ENCODE results near the gene FAM9C. TPM values are rescaled to one million over a fixed set of nuclear protein-coding genes. Genes with fewer than 3 reads are reported as not detected.

FAM9C gene
- total RNA-seq, 1 donor from 2014 or later = 0.34 TPM

DNA sequence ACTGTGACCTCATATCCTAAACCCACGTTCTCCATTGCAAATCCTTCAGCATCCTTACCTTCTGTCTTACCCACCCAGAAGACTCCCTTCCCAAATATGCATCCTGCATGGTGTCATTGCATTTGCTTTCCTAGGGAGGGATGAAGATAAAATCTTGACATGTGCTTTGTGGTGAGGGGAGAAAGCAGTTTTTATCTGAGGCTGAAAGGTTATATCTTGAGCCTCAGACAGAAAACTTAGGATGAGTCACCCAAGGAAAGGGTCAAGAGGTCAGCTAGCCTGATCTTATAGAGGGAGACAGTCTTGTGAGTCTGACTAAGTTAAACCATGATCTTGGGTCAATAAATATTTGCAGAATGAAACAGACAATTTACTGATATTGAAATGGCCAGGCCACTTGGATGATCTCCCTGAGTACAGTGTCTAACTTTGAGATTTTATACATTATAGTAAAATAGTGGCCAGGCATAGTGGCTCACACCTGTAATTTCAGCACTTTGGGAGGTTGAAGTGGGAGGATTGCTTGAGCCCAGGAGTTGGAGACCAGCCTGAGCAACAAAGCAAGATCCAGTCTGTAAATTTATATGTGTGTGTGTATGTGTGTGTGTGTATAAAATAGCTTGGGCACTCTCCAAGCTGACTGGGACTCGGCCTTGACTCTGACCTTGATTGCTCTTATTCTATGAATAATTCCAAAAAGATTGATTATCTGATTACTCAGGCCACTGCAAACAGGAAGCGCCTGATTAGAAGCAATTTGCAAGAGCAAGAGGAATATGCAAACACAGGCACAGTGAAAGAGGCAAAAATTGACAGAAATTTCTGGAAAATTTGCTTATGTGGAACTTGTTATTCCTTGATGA lies 15.4 kb upstream of the FAM9C start:
- no peak for DNase-seq (ENCODE audit: low spot score in 2 of 2, unreplicated experiment in 2 of 2)
- Mint-ChIP-seq H3K4me3 (no peak overlapping the region), H3K27ac (no peak overlapping the region), H3K27me3 (ENCODE audit: low read depth) (no peaks in the 10 kb centered on the region), H3K9me3 (peaks cover 47% of the 10 kb centered on the region), H3K4me1 (peaks cover 15% of the 10 kb centered on the region), H3K36me3 (peaks cover 10% of the 10 kb centered on the region)
- TF ChIP-seq, protein P1, sequence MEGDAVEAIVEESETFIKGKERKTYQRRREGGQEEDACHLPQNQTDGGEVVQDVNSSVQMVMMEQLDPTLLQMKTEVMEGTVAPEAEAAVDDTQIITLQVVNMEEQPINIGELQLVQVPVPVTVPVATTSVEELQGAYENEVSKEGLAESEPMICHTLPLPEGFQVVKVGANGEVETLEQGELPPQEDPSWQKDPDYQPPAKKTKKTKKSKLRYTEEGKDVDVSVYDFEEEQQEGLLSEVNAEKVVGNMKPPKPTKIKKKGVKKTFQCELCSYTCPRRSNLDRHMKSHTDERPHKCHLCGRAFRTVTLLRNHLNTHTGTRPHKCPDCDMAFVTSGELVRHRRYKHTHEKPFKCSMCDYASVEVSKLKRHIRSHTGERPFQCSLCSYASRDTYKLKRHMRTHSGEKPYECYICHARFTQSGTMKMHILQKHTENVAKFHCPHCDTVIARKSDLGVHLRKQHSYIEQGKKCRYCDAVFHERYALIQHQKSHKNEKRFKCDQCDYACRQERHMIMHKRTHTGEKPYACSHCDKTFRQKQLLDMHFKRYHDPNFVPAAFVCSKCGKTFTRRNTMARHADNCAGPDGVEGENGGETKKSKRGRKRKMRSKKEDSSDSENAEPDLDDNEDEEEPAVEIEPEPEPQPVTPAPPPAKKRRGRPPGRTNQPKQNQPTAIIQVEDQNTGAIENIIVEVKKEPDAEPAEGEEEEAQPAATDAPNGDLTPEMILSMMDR (IDR thresholded peaks at IDR 0.05; ENCODE audit: unreplicated experiment) = no peak

DNA sequence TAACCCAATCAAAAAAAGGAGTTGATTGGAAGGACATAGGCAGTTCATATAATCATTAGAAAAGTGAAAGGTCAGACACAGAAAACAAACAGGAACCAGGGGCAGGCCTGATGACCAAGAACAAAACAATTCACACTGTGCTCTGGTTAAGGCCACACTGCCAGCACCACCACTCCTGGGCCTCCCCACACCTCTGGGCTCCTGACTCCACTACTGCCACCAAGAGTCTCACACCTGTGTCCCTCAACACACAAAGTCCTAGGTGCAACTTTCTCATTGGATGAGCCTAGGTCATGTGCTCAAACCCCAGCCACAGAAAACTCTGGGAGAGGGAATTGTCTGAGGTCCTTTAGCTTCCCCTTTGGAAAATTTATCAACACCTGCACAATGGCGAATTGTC lies 11.1 kb upstream of the FAM9C start:
- Mint-ChIP-seq H3K27me3 (ENCODE audit: low read depth) (no peaks in the 10 kb centered on the region), H3K27ac (no peak overlapping the region), H3K9me3 (peaks cover 36% of the 10 kb centered on the region), H3K4me1 (peaks cover 15% of the 10 kb centered on the region), H3K36me3 (peaks cover 1% of the 10 kb centered on the region), H3K4me3 (no peak overlapping the region)
- no peak for DNase-seq (ENCODE audit: low spot score in 2 of 2, unreplicated experiment in 2 of 2)
- TF ChIP-seq, protein P1 (IDR thresholded peaks at IDR 0.05; ENCODE audit: unreplicated experiment) = no peak

DNA sequence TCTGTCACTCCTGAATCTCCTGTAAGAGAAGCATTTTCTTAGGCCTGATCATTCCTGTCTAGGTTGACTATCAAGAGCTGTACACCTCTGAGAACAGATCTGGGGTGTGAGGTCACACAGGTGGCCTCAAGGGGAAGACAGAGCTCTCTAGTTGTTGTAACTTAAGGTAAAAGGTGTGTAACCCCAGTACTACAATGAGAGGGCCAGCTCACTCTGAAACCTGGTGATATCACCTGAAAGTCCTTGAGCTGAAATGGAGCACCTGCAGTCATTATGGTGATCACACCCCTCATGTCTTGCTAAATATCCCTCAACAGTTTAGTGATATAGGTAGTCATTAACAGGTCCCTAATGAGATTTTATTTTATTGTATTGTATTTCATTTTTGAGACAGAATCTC lies 8.8 kb upstream of the FAM9C start:
- Mint-ChIP-seq H3K9me3 (peaks cover 39% of the 10 kb centered on the region), H3K4me1 (no peaks in the 10 kb centered on the region), H3K27me3 (ENCODE audit: low read depth) (no peaks in the 10 kb centered on the region), H3K36me3 (peaks cover 5% of the 10 kb centered on the region), H3K4me3 (no peak overlapping the region), H3K27ac (no peak overlapping the region)
- TF ChIP-seq, protein P1 (IDR thresholded peaks at IDR 0.05; ENCODE audit: unreplicated experiment) = no peak
- no peak for DNase-seq (ENCODE audit: low spot score in 2 of 2, unreplicated experiment in 2 of 2)

DNA sequence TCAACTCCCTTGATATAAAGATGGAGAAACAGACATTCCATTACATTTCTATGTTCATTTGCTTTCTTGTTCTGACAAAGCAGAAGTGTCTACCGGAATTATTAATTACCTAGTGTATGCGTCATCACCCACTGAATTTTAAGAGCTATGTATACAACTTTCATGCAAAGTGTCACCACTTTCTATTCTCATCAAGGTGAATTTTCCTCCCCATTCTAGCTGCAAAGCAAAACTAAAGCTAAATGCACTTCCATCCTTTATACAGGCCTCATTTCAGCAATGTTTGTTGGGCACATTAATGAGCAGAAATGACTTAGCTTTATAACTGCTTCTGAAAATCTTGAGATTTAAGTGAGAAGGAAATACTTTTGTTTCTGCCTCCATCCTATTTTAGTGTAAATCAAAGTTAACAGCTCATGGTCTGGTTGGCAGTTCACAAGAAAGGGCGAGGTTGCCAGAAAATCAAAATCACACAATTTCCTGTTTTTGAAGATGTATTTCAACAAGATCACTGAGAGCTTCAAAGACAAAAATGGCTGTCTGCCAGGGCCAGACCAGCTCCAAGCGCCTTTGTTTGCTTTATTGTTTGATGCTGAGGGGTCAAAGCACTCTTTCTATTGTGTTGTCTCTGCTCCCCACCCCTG lies 7.2 kb upstream of the FAM9C start:
- H3K27me3 Mint-ChIP-seq (ENCODE audit: low read depth) = no peaks in the 10 kb centered on the region
- TF ChIP-seq, protein P1 (IDR thresholded peaks at IDR 0.05; ENCODE audit: unreplicated experiment) = no peak
- peaks cover 44% of the 10 kb centered on the region for H3K9me3 Mint-ChIP-seq
- DNase-seq (ENCODE audit: low spot score in 2 of 2, unreplicated experiment in 2 of 2) = no peak
- peaks cover 5% of the 10 kb centered on the region for H3K36me3 Mint-ChIP-seq
- H3K4me1 Mint-ChIP-seq = peaks cover 1% of the 10 kb centered on the region
- H3K27ac Mint-ChIP-seq = no peak overlapping the region
- H3K4me3 Mint-ChIP-seq = no peak overlapping the region

DNA sequence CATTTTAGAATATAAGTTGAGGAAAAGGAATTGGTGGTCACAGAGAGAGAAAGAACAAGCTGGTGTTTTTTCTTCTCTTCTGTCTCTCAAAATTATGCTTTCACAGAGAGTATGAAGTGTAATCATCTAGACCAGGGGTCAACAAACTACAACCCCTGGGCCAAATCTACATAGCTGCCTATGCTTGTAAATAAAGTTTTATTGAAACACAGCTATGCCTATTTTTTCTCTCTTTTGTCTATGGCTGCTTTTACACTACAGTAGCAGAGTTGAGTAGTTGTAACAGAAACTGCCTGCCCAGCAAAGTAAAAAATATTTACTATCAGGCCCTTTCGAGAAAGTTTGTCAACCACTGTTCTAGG lies 6.7 kb upstream of the FAM9C start:
- peaks cover 43% of the 10 kb centered on the region for H3K9me3 Mint-ChIP-seq

More for the DNA sequence above, 6.7 kb upstream of the FAM9C start:
- peaks cover 5% of the 10 kb centered on the region for H3K36me3 Mint-ChIP-seq
- H3K4me1 Mint-ChIP-seq = peaks cover 6% of the 10 kb centered on the region
- no peak for DNase-seq (ENCODE audit: low spot score in 2 of 2, unreplicated experiment in 2 of 2)
- no peak overlapping the region for H3K4me3 Mint-ChIP-seq
- no peak overlapping the region for H3K27ac Mint-ChIP-seq
- H3K27me3 Mint-ChIP-seq (ENCODE audit: low read depth) = no peaks in the 10 kb centered on the region
- TF ChIP-seq, protein P1 (IDR thresholded peaks at IDR 0.05; ENCODE audit: unreplicated experiment) = no peak
